B cell (primary cell): Measurements from ENCODE around the gene CFAP100.

Experiments
- EZH2 ChIP-seq: IDR thresholded peaks from 2 replicates; pipeline ENCODE4 v1.6.1; 2012; ENCODE audit warnings: borderline replicate concordance, low read depth, mild to moderate bottlenecking, moderate library complexity, low read length; ENCODE audit not compliant: insufficient read depth, poor library complexity, severe bottlenecking
- TF ChIP-seq, protein P1 (sequence below): fragments of 200-600 bp; IDR thresholded peaks from one replicate; pipeline ENCODE4 v1.8.0; 2022; ENCODE audit warnings: antibody characterized with exemption, mild to moderate bottlenecking

DNA sequence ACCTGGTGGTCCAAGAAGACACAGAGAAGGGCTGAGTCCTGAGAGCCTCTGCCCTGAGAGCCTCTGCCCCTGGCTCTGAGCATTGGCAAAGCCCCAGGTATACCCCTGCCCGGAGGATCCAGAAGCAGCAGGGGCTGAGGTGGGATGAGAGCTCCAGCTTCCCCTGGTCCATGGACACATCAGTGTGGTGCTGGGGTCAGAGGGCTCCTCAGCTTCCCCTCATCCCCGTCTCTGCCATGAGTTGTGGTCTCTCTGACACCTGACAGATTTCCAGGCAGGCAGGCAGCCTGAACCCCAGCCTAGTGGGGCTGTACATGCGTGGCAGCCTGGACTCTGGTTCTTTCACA is 34.0 kb upstream of the CFAP100 start:
- TF ChIP-seq, protein P1, sequence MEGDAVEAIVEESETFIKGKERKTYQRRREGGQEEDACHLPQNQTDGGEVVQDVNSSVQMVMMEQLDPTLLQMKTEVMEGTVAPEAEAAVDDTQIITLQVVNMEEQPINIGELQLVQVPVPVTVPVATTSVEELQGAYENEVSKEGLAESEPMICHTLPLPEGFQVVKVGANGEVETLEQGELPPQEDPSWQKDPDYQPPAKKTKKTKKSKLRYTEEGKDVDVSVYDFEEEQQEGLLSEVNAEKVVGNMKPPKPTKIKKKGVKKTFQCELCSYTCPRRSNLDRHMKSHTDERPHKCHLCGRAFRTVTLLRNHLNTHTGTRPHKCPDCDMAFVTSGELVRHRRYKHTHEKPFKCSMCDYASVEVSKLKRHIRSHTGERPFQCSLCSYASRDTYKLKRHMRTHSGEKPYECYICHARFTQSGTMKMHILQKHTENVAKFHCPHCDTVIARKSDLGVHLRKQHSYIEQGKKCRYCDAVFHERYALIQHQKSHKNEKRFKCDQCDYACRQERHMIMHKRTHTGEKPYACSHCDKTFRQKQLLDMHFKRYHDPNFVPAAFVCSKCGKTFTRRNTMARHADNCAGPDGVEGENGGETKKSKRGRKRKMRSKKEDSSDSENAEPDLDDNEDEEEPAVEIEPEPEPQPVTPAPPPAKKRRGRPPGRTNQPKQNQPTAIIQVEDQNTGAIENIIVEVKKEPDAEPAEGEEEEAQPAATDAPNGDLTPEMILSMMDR = no peak
- TF ChIP-seq EZH2 = no peak
